Activated naive CD4-positive, alpha-beta T cell treated with anti-CD3 and anti-CD28 coated beads, Interleukin-2, amount 50 U/mL, for 24 hours (primary cell): ENCODE results near the gene NUDT2.
"Not testable (repeated sequence)": the region's sequence is repeated elsewhere in the genome, so short reads cannot be mapped to it uniquely, and the experiment has no call there.

Experiments used
- H3K27ac Mint-ChIP-seq: one replicate; pipeline ENCODE4 v1.8.0; 2021; ENCODE audit warnings: mild to moderate bottlenecking, mixed read lengths
- H3K27me3 Mint-ChIP-seq: one replicate; pipeline ENCODE4 v1.8.0; 2021; ENCODE audit warnings: mixed read lengths
- H3K36me3 Mint-ChIP-seq: one replicate; pipeline ENCODE4 v1.8.0; 2021; ENCODE audit warnings: mixed read lengths
- H3K4me1 Mint-ChIP-seq: one replicate; pipeline ENCODE4 v1.8.0; 2021; ENCODE audit warnings: mixed read lengths
- H3K4me3 Mint-ChIP-seq: one replicate; pipeline ENCODE4 v1.8.0; 2021; ENCODE audit warnings: mild to moderate bottlenecking, mixed read lengths
- H3K9me3 Mint-ChIP-seq: one replicate; pipeline ENCODE4 v1.8.0; 2021; ENCODE audit warnings: mixed read lengths

Gene NUDT2

DNA sequence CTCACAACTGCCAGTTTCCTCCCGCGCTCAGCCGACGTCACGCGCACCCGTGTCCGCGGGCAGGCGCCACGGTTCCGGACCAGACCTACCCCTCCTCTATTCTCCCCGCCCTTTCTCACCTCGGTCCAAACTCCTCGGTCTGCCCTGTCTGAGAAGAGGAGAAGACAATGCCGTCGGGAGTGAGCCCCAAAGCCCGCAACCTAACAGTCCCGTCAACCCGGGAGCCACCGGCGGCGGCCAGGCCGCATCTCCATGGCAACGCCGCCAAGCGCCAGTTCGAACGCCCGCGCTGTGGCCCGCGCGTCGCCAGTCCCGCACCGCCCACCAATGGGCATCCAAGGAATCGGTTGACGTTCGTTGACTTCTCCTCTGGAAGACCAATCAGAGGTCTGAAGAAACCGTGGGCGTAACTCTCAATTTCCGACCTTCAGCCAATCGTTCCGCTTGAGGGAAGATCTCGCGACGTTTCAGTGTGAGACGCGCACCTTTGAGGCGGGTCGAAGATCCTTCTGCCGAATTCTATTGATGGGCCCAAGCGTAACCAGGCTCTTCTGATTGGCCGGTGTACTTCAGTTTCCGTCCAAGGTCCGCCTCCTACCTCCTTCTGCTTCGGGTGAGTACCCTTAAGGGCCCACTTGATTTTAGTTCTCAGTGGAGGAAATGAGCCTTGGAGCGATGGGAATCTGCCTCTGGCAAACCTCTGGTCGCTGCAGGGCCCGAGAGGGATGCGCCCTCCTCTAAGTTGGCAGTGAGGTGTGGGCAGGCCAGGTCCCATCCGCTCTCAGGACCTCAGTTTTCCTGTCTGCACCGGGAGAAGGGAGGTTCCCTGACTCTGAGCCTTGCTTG lies at the start of gene NUDT2, which contains the start of gene KIF24:
TSS of gene NUDT2 (plus strand) at position 583 of the 846 bp plus-strand sequence. CDS start 9,471 bp downstream, outside the sequence.
TSS of gene KIF24 (minus strand) at position 282 of the 846 bp plus-strand sequence. CDS start 17,922 bp downstream, outside the sequence.
- Mint-ChIP-seq H3K27me3 (no peaks in the 10 kb centered on the region), H3K36me3 (no peaks in the 10 kb centered on the region), H3K9me3 (no peaks in the 10 kb centered on the region), H3K4me3 (peak within 1 kb of the TSS; percentile 98), H3K4me1 (peaks cover 40% of the 10 kb centered on the region), H3K27ac (peak within 1 kb of the TSS; percentile 98)

DNA sequence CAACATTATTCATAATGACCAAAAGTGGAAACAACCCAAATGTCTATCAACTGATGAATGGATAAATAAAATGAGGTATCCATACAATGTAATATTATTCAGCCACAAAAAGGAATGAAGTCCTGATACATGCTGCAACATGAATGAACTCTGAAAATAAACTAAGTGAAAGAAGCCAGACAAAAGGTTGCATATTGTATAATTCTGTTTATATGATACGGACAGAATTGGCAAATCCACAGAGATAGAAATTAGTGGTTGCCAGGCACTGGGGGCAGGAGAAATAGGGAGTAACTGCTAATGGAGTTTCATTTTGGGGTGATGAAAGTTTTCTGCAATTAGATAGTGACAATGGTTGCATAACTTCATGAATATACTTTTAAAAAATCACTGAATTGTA lies 47.3 kb upstream of the NUDT2 start:
- Mint-ChIP-seq H3K4me1 (peaks cover 5% of the 10 kb centered on the region), H3K27ac (no peak overlapping the region), H3K9me3 (no peaks in the 10 kb centered on the region), H3K4me3 (no peak overlapping the region), H3K36me3 (no peaks in the 10 kb centered on the region), H3K27me3 (no peaks in the 10 kb centered on the region)

DNA sequence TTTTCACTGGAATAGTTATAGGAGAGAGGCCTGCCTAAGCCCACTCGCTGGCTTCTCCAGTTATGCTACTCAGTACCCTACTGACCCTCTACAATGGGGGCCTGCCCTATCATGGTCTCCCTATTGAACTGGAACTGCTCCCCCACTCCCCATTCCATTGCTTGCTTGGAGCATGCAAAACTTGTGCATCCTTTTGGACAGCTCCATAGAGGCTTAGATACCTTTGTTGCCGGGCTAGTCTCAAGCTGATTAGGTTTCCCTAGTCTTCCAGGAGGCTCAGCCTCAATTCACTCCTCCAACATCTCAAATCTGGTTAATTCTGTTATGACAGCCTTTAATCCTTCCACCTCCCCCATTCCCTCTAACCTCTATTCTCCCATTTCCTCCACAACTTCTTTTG lies 40.2 kb upstream of the NUDT2 start:
- Mint-ChIP-seq H3K4me1 (no peaks in the 10 kb centered on the region), H3K27me3 (no peaks in the 10 kb centered on the region), H3K4me3 (no peak overlapping the region), H3K27ac (no peak overlapping the region), H3K9me3 (no peaks in the 10 kb centered on the region), H3K36me3 (no peaks in the 10 kb centered on the region)

DNA sequence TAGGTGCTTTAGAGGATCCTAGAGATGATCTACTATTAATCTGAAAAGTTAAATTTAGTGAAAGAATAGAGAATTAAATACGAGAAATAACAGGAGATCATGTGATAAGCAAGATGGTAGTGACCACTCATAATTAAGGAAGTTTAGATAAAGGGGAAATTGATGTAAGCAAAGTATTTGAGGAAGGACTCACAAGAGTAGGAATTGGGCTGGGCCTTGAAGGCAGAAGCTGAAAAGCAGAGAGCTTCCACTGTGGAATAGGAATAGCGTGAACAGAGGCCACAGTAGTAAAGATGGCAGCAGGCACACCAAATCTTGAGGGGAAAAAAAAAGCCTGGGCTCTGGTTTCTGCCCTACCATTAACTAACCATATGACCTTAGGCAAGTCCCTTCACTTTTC lies 38.3 kb upstream of the NUDT2 start:
- no peak overlapping the region for H3K27ac Mint-ChIP-seq
- H3K4me1 Mint-ChIP-seq, result no peaks in the 10 kb centered on the region
- no peaks in the 10 kb centered on the region for H3K27me3 Mint-ChIP-seq
- no peak overlapping the region for H3K4me3 Mint-ChIP-seq
- H3K36me3 Mint-ChIP-seq, result no peaks in the 10 kb centered on the region
- H3K9me3 Mint-ChIP-seq, result no peaks in the 10 kb centered on the region

DNA sequence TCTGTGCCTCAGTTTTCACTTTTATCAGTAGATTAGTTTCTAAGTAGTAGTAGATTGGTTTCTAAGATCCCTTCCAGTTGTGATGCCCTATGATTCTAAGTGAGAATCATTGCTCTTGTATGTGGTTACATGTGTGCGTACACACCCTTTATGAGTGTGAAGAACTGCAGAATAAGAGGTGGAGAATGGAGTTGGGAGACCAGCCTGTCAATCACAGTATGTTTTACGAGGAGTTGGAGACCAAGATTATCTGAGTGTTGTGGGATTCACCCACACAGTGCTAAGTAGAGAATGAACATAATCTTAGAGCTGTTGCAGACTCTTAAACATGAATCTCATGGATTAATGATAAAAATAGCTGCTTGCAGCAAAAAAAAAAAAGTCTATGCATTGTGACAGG lies 37.9 kb upstream of the NUDT2 start:
- H3K4me1 Mint-ChIP-seq, result no peaks in the 10 kb centered on the region
- H3K4me3 Mint-ChIP-seq, result no peak overlapping the region

DNA sequence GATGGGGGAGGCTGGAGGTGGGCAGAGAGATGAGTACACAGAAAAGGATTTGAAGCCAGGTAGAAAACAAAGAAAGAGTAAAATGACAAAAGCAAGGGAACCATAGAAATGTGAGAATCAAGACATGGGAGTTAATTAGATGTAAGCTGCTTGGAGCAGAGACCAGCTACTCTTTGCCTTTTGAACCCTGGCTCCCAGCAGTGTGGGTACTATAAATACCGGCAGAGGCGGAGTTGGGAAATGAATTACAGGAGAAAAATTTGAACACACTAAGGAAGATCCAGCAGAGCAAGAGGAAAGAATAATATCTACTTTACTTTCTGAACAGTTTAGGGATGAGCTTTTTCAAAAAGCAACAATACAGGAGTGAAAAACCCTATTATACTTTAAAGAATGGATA lies 36.8 kb upstream of the NUDT2 start:
- H3K9me3 Mint-ChIP-seq, result no peaks in the 10 kb centered on the region
- H3K4me3 Mint-ChIP-seq, result no peak overlapping the region
- H3K27ac Mint-ChIP-seq, result no peak overlapping the region
- H3K4me1 Mint-ChIP-seq, result no peaks in the 10 kb centered on the region
- H3K36me3 Mint-ChIP-seq, result no peaks in the 10 kb centered on the region
- H3K27me3 Mint-ChIP-seq, result no peaks in the 10 kb centered on the region

More for the DNA sequence above, 37.9 kb upstream of the NUDT2 start:
- Mint-ChIP-seq H3K27me3 (no peaks in the 10 kb centered on the region), H3K9me3 (no peaks in the 10 kb centered on the region), H3K27ac (no peak overlapping the region), H3K36me3 (no peaks in the 10 kb centered on the region)

DNA sequence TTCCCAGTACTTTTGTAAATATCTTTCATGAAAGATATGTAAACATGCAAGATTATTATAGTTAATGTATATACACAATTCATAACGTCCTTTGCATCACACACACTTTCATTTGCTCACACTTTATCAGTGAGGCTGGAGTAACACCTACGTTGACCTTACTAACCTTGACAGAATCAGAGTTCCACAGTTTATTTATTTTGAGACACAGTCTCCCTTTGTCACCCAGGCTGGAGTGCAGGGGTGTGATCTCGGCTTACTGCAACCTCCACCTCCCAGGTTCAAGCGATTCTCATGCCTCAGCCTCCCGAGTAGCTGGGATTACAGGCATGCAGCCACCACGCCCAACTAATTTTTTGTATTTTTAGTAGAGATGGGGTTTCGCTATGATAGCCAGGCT lies 28.3 kb upstream of the NUDT2 start:
- not testable (repeated sequence) for H3K27me3 Mint-ChIP-seq, H3K36me3 Mint-ChIP-seq, H3K4me1 Mint-ChIP-seq, H3K4me3 Mint-ChIP-seq, H3K27ac Mint-ChIP-seq, H3K9me3 Mint-ChIP-seq

DNA sequence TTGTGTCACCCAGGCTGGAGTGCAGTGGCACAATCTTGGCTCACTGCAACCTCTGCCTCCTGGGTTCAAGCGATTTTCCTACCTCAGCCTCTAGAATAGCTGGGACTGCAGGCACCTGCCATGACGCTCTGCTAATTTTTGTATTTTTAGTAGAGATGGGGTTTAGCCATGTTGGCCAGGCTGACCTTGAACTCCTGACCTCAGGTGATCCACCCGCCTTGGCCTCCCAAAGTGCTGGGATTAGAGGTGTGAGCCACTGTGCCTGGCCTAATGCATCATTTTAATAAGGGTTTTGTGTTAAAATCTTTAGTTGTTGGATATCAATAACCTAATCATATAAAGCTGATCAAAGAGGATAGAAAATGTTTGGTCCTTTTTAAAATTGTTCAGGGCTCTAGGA lies 21.1 kb upstream of the NUDT2 start:
- not testable (repeated sequence) for H3K27me3 Mint-ChIP-seq, H3K36me3 Mint-ChIP-seq, H3K9me3 Mint-ChIP-seq, H3K4me3 Mint-ChIP-seq, H3K27ac Mint-ChIP-seq, H3K4me1 Mint-ChIP-seq

DNA sequence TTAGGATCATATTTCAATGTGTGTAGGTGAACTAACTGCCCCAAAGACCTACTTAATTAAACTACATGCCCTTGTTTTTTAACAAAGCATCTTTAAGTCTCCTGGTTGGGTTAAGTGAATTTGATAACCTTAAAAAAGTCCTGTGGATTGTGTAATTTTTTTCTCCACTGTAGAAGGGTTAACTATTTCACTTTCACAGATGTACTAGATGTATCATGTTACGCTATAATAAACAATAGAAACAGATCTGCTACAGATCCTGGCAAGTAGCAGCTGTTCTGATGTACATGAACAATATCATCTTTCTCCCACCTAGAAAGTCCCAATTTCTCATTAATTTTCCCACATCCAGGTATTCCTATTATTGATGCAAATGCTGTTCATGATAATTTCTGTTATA lies 19.2 kb upstream of the NUDT2 start:
- H3K4me3 Mint-ChIP-seq, result no peak overlapping the region
- H3K9me3 Mint-ChIP-seq, result no peaks in the 10 kb centered on the region
- no peaks in the 10 kb centered on the region for H3K27me3 Mint-ChIP-seq
- H3K27ac Mint-ChIP-seq, result no peak overlapping the region
- H3K36me3 Mint-ChIP-seq, result no peaks in the 10 kb centered on the region
- no peaks in the 10 kb centered on the region for H3K4me1 Mint-ChIP-seq

DNA sequence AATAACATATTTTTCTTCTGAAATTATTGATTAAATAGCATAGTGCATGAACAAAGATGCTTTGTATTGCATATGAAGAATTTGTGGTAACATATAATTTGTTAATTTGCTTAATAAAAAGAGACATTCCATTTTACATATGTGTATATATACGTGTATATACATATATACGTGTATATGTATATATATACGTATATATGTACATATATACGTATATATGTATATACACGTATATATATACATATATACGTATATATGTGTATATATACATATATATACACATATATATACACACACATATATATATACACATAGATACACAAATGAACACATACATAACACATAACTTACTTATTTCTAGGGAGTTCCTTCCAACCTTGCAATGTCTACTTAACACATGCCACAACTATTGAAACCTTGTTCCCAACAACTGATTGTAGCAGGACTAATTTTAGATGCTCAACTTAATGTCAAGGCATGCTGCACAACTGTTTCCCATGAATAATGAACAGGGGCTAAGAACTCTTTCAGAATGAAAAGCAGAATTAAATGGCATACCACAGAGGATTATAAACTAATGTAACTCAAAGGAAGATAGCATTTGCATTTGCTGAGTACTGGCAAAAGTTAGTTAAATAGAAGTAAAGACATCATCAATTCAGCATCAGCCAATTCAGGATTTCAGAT lies 17.7 kb upstream of the NUDT2 start:
- Mint-ChIP-seq H3K27me3 (no peaks in the 10 kb centered on the region), H3K4me3 (no peak overlapping the region), H3K4me1 (no peaks in the 10 kb centered on the region), H3K9me3 (no peaks in the 10 kb centered on the region), H3K36me3 (no peaks in the 10 kb centered on the region), H3K27ac (no peak overlapping the region)

DNA sequence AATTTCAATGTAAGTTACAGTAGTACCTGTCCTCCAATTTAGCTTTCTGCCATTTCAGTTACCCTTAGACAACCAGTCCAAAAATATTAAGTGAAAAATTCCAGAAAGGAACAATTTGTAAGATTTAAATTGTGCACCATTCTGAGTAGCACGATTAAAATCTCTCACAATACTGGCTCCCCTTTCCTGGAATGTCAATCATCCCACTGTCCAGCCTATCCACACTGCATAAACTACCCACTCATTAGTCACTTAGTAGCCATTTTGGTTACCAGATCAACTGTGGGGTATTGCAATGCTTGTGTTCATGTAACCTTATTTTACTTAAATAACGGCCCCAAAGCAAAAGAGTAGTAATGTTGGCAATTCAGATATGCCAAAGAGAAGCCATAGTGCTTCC lies 11.9 kb upstream of the NUDT2 start:
- Mint-ChIP-seq H3K36me3 (peaks cover 2% of the 10 kb centered on the region), H3K9me3 (no peaks in the 10 kb centered on the region), H3K27ac (no peak overlapping the region)

DNA sequence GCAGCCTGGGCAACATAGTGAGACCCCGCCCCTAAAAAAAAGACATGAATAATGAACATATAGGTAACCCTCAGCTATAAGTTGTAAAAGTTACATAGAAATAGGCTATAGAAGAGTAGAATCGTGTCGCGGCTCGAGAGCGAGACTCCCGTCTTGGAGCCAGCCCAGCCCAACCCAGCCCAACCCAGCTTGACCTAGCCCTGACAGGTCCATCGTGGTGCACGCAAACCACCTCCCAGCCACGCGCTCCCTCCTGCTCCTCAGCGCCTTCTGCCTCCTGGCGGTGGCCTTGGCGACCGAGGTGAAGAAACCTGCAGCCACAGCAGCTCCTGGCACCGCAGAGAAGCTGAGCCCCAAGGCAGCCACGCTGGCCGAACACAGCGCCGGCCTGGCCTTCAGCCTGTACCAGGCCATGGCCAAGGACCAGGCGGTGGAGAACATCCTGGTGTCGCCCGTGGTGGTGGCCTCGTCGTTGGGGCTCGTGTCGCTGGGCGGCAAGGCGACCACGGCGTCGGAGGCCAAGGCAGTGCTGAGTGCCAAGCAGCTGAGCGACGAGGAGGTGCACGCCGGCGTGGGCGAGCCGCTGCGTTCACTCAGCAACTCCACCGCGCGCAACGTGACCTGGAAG lies 11.1 kb upstream of the NUDT2 start:
- H3K27me3 Mint-ChIP-seq, result no peaks in the 10 kb centered on the region
- H3K9me3 Mint-ChIP-seq, result no peaks in the 10 kb centered on the region
- no peak overlapping the region for H3K27ac Mint-ChIP-seq
- no peak overlapping the region for H3K4me3 Mint-ChIP-seq
- no peaks in the 10 kb centered on the region for H3K4me1 Mint-ChIP-seq
- H3K36me3 Mint-ChIP-seq, result peaks cover 2% of the 10 kb centered on the region

More for the DNA sequence above, 11.9 kb upstream of the NUDT2 start:
- Mint-ChIP-seq H3K27me3 (no peaks in the 10 kb centered on the region), H3K4me3 (no peak overlapping the region), H3K4me1 (no peaks in the 10 kb centered on the region)

DNA sequence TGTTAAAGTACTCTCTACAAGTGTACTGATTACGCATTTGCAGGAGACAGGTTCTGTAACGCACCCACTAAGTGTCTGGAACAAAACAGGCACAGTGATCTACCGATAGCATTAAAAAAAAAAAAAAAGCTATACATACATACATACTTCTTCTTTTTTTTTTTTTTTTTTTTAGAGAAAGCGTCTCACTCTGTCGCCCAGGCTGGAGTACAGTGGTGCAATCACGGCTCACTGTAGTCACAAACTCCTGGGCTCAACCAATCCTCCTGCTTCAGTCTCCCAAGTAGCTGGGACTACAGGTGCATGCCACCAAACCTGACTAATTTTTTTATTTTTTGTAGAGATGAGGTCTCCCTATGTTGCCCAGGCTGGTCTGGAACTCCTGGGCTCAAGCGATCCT lies 7.9 kb upstream of the NUDT2 start:
- Mint-ChIP-seq H3K4me3 (no peak overlapping the region), H3K36me3 (peaks cover 2% of the 10 kb centered on the region), H3K27ac (no peak overlapping the region), H3K27me3 (no peaks in the 10 kb centered on the region), H3K9me3 (no peaks in the 10 kb centered on the region), H3K4me1 (no peaks in the 10 kb centered on the region)

DNA sequence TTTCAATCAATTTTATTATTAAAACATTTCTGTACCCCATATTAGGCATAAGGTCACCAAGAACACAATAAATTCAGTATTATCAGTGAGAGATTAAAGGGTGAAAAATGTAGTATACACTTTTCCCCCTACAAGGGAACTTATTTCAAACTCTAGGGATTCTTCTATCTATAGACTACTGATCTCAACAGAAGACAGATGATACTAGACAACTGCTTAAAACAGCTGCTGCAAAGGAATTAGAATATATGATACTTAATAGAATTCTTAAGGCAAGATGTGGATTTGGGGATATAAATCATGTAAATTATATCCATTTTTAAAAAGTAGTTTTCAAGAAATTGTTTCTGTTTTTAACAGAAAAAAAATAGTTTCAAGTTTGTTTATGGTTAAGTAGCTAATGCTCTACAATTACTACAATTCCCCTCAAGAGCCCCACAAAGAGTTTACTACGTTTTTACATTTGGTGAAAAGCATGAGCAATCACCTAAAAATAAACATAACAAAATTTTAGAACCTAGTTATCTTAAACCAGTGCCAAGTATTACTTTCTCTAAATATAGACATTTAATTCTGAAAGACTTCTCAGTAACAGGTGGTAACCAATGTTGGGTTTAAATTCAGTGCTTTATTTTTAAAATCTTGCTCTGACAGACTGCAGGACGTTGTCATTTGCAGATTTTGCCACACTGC lies 6.3 kb upstream of the NUDT2 start:
- H3K27ac Mint-ChIP-seq, result no peak overlapping the region
- no peaks in the 10 kb centered on the region for H3K27me3 Mint-ChIP-seq
- H3K4me3 Mint-ChIP-seq, result no peak overlapping the region
- peaks cover 2% of the 10 kb centered on the region for H3K4me1 Mint-ChIP-seq
- H3K9me3 Mint-ChIP-seq, result no peaks in the 10 kb centered on the region
- H3K36me3 Mint-ChIP-seq, result peaks cover 2% of the 10 kb centered on the region

DNA sequence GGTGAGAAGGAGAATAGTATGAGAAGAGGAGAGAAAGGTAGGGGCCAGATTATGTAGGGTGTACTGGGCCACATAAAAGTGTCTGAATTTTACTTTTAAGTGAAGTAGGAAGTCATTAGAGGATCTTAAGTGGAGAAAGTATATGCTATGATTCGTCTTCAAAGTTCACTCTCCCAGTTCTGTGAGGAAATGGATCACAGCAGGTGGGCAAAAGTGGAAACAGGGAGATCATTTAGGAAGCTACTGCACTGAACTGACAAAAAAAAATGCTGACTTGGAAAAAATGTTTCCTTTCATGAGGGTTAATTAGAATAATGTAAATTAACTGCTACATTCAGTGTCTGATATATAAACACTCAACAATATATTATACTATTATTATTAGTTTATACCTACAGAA lies 2.7 kb upstream of the NUDT2 start:
- no peak overlapping the region for H3K4me3 Mint-ChIP-seq
- H3K27me3 Mint-ChIP-seq, result no peaks in the 10 kb centered on the region

More for the DNA sequence above, 2.7 kb upstream of the NUDT2 start:
- Mint-ChIP-seq H3K27ac (peak overlapping the region; percentile 79), H3K9me3 (no peaks in the 10 kb centered on the region), H3K36me3 (no peaks in the 10 kb centered on the region), H3K4me1 (peaks cover 30% of the 10 kb centered on the region)
